MCF 10A (cell line): Measurements from ENCODE around the gene XXYLT1. TPM values are rescaled to one million over a fixed set of nuclear protein-coding genes. Genes with fewer than 3 reads are reported as not detected.

Experiments used
- BruUV-seq: library from RNA; stranded (reverse); fragments of 400-500 nt; replicated peaks from 2 replicates; lab custom pipeline; 2021; lab: Mats Ljungman, UMichigan
- CTCF ChIA-PET: fragments of 300-600 bp; sonication (Branson Sonifier 250); formaldehyde crosslinking; extraction: SDS; loops from one replicate; lab custom pipeline; 2021; ENCODE audit warnings: antibody characterized with exemption, inconsistent platforms; lab: Yijun Ruan, JAX
- POLR2A ChIA-PET: fragments of 300-600, 350-650 bp; sonication (Branson Sonifier 250); formaldehyde crosslinking; extraction: SDS; loops from one replicate; lab custom pipeline; 2020; ENCODE audit warnings: antibody characterized with exemption, inconsistent platforms; lab: Yijun Ruan, JAX
- DNase-seq: peaks from one replicate; pipeline ENCODE4 v3.0.0-alpha.2; 2018; ENCODE audit not compliant: unreplicated experiment
- H3K27ac Mint-ChIP-seq: one replicate; pipeline ENCODE4 v1.8.0; 2022; ENCODE audit warnings: mild to moderate bottlenecking, low read depth, mixed read lengths; ENCODE audit not compliant: unreplicated experiment
- H3K27me3 Mint-ChIP-seq: one replicate; pipeline ENCODE4 v1.8.0; 2022; ENCODE audit warnings: mixed read lengths; ENCODE audit not compliant: insufficient read depth, unreplicated experiment
- H3K36me3 Mint-ChIP-seq: one replicate; pipeline ENCODE4 v1.8.0; 2022; ENCODE audit warnings: mild to moderate bottlenecking, moderate library complexity, mixed read lengths; ENCODE audit not compliant: insufficient read depth, unreplicated experiment
- H3K4me1 Mint-ChIP-seq: one replicate; pipeline ENCODE4 v1.8.0; 2022; ENCODE audit warnings: mixed read lengths; ENCODE audit not compliant: insufficient read depth, unreplicated experiment
- H3K4me3 Mint-ChIP-seq: one replicate; pipeline ENCODE4 v1.8.0; 2022; ENCODE audit warnings: mild to moderate bottlenecking, moderate library complexity, mixed read lengths; ENCODE audit not compliant: unreplicated experiment
- H3K9me3 Mint-ChIP-seq: one replicate; pipeline ENCODE4 v1.8.0; 2022; ENCODE audit warnings: mixed read lengths; ENCODE audit not compliant: unreplicated experiment
- intact Hi-C: fragments of 100-400 bp; cut with micrococcal nuclease; formaldehyde crosslinking; loops from 2 replicates; pipeline ENCODE4 v1.14.1; 2022
- total RNA-seq: library from RNA; stranded (reverse); gene quantifications from 2 replicates; pipeline ENCODE4 v1.2.3, GENCODE V29; 2022
- TF ChIP-seq, protein P1 (sequence below): fragments of 200-600 bp; IDR thresholded peaks from one replicate; pipeline ENCODE4 v1.8.0; 2022; ENCODE audit warnings: antibody characterized with exemption, mild to moderate bottlenecking; ENCODE audit not compliant: unreplicated experiment

Gene XXYLT1
- total RNA-seq, 1 experiment from 2014 or later = 10.0 TPM

DNA sequence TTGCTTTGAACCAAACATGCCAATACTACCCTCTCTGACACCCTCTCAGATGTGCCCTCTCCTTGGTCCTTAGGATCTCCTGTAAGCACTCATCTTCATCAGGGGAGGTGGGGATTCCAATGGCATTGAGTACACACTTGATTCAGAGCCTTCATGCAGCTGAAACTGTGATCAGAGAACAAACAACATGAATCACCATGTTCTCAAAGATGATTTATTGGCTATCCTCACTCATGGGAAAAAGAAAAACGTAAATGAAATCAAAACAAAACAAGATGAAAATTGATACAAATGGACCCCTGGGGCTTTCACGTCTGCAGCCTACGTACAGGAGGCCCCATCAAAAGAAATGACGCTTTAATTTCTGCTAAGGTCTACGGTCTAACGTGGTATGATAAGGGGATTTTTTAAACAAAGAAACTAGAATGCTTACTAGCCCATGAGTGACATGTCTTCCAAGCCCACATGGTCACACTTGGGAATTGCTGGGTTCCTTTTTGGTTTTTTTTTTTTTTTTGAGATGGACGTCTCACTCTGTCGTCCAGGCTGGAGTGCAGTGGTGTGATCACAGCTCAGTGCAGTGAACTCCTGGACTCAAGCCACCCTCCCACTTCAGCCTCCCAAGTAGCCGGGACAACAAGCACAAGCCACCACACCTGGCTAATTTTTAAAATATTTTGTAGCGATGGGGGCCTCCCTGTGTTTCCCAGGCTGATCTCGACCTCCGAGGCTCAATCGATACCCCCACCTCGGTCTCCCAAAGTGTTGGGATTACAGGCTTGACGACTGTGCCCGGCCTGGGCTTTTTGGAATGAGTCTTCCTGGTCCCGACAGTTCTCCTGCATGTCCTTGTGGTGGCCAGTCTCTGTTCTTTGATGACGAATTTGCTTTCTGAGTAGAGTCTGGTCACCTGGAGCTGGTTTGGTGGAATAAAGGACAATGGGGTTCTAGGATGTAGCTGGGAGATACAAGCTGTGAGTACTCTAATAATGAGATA, 202.6 kb downstream of the XXYLT1 start:
- Mint-ChIP-seq H3K27ac (no peak overlapping the region), H3K4me1 (no peaks in the 10 kb centered on the region), H3K36me3 (peaks cover 7% of the 10 kb centered on the region), H3K9me3 (no peaks in the 10 kb centered on the region), H3K4me3 (no peak overlapping the region), H3K27me3 (no peaks in the 10 kb centered on the region)
- ChIA-PET CTCF (no interaction called here), POLR2A (no interaction called here)
- TSS peak; percentile 31 for BruUV-seq
- peak; percentile 17 for DNase-seq
- intact Hi-C loops = no loop called here
- TF ChIP-seq, protein P1, sequence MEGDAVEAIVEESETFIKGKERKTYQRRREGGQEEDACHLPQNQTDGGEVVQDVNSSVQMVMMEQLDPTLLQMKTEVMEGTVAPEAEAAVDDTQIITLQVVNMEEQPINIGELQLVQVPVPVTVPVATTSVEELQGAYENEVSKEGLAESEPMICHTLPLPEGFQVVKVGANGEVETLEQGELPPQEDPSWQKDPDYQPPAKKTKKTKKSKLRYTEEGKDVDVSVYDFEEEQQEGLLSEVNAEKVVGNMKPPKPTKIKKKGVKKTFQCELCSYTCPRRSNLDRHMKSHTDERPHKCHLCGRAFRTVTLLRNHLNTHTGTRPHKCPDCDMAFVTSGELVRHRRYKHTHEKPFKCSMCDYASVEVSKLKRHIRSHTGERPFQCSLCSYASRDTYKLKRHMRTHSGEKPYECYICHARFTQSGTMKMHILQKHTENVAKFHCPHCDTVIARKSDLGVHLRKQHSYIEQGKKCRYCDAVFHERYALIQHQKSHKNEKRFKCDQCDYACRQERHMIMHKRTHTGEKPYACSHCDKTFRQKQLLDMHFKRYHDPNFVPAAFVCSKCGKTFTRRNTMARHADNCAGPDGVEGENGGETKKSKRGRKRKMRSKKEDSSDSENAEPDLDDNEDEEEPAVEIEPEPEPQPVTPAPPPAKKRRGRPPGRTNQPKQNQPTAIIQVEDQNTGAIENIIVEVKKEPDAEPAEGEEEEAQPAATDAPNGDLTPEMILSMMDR = no peak

DNA sequence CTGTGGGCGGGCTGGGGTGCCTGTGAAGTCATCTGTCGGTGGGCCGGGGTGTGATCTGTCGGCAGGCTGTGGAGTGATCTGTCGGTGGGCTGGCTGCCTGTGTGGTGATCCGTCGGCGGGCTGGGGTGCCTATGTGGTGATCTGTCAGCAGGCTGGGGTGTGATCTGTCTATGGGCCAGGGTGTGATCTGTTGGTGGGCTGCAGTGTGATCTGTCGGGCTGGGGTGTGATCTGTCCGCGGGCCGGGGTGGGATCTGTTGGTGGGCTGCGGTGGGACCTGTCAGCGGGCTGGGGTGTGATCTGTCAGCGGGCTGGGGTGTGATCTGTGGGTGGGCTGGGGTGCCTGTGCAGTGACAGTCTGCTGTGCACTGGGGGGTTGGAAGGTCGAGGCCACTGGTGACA, 204.5 kb downstream of the XXYLT1 start:
- Mint-ChIP-seq H3K9me3 (no peaks in the 10 kb centered on the region), H3K27me3 (no peaks in the 10 kb centered on the region), H3K36me3 (peaks cover 7% of the 10 kb centered on the region), H3K4me1 (no peaks in the 10 kb centered on the region), H3K27ac (no peak overlapping the region), H3K4me3 (no peak overlapping the region)
- intact Hi-C loops = no loop called here
- DNase-seq = no peak
- ChIA-PET POLR2A (no interaction called here), CTCF (interaction anchor here (0.7 kb wide), 1 partner anchor 383 kb away, joined by 3 read pairs; no protein-coding TSS in a partner anchor)
- TF ChIP-seq, protein P1 = no peak
- no TSS peak for BruUV-seq

DNA sequence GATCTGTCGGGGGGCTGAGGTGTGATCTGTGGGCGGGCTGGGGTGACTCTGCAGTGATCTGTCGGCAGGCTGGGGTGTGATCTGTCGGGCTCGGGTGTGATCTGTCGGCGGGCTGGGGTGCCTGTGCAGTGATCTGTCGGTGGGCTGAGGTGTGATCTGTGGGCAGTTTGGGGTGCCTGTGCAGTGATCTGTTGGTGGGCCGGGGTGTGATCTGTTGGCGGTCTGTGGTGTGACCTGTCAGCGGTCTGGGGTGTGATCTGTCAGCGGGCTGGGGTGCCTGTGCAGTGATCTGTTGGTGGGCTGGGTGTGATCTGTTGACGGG, 205.1 kb downstream of the XXYLT1 start:
- POLR2A ChIA-PET = no interaction called here

More for the DNA sequence above, 205.1 kb downstream of the XXYLT1 start:
- no peak overlapping the region for H3K27ac Mint-ChIP-seq
- no peak for DNase-seq
- intact Hi-C loops = no loop called here
- no TSS peak for BruUV-seq
- CTCF ChIA-PET = interaction anchor here (0.6 kb wide), 1 partner anchor 35 kb away, joined by 3 read pairs; no protein-coding TSS in a partner anchor
- H3K9me3 Mint-ChIP-seq = no peaks in the 10 kb centered on the region
- no peaks in the 10 kb centered on the region for H3K4me1 Mint-ChIP-seq
- H3K27me3 Mint-ChIP-seq = no peaks in the 10 kb centered on the region
- TF ChIP-seq, protein P1 = no peak
- H3K36me3 Mint-ChIP-seq = peaks cover 7% of the 10 kb centered on the region
- no peak overlapping the region for H3K4me3 Mint-ChIP-seq
